ENCODE measurements around the gene PCNX2. TPM values are rescaled to one million over a fixed set of nuclear protein-coding genes. Genes with fewer than 3 reads are reported as not detected.

Gene PCNX2
- total RNA-seq, 1 experiment from 2014 or later: 15.3 TPM

- CTCF ChIA-PET: no interaction called here
- no TSS peak for BruUV-seq (replicated peaks)
Measured at GRCh38 chr1:233038581-233038980, 256.9 kb downstream of the PCNX2 start.

More at GRCh38 chr1:233038581-233038980, 256.9 kb downstream of the PCNX2 start:
- H3K4me3 ChIP-seq (replicated peaks in 1 of 2; ENCODE audit: low read depth in 1 of 2, low read length in 2 of 2): no peak overlapping the region
- DNase-seq (ENCODE audit: low read depth, low spot score) (no peak), ATAC-seq (no peak)
- no peak for TF ChIP-seq YY1 (IDR thresholded peaks at IDR 0.05; ENCODE audit: extremely low read depth, insufficient replicate concordance, low read depth, low read length)
- TF ChIP-seq ZFX (IDR thresholded peaks at IDR 0.05): no peak
- no peak for TF ChIP-seq SRF (IDR thresholded peaks at IDR 0.05; ENCODE audit: low read depth)
- TF ChIP-seq SP1 (IDR thresholded peaks at IDR 0.05; ENCODE audit: low read depth): no peak
- TF ChIP-seq POLR2A (IDR thresholded peaks at IDR 0.05; ENCODE audit: borderline replicate concordance, extremely low read depth, insufficient read depth, insufficient read length): no peak
- TF ChIP-seq POLR2AphosphoS5 (IDR thresholded peaks at IDR 0.05; ENCODE audit: low read depth, low read length): no peak
- TF ChIP-seq REST (IDR thresholded peaks at IDR 0.05; ENCODE audit: low read depth): no peak
- no peak for TF ChIP-seq ELF1 (IDR thresholded peaks at IDR 0.05; ENCODE audit: borderline replicate concordance, low read depth)
- no peak for TF ChIP-seq EZH2phosphoT487 (IDR thresholded peaks at IDR 0.05; ENCODE audit: borderline replicate concordance)
- no peak for TF ChIP-seq JUND (IDR thresholded peaks at IDR 0.05)
- no peak for TF ChIP-seq SIN3A (IDR thresholded peaks at IDR 0.05; ENCODE audit: low read depth)
- TF ChIP-seq ATF3 (IDR thresholded peaks at IDR 0.05): no peak
- no peak for TF ChIP-seq EZH2 (IDR thresholded peaks at IDR 0.05)
- ChIA-PET RAD21 (ENCODE audit: low non-redundant PET in 1 of 2, low total read pairs in 2 of 2, uncharacterized antibody in 2 of 2, unreplicated experiment in 2 of 2) (no interaction called here), POLR2A (no interaction called here)
- H4K20me1 ChIP-seq (ENCODE audit: insufficient read depth): no peaks in the 10 kb centered on the region
- intact Hi-C loops (cut with micrococcal nuclease): no loop called here
- no peak overlapping the region for H2AFZ ChIP-seq (ENCODE audit: low read depth, low read length, poor library complexity, severe bottlenecking)
- no peaks in the 10 kb centered on the region for H3K79me2 ChIP-seq (ENCODE audit: insufficient read depth, low read length)
- H3K27ac ChIP-seq (ENCODE audit: low read depth, low read length): no peak overlapping the region
- no peak overlapping the region for H3K9ac ChIP-seq (ENCODE audit: low read length)
- H3K4me1 ChIP-seq (ENCODE audit: control insufficient read depth in 1 of 2, insufficient read depth in 2 of 2, low read length in 2 of 2): no peaks in the 10 kb centered on the region
- no peaks in the 10 kb centered on the region for H3K9me3 ChIP-seq (ENCODE audit: control insufficient read depth in 1 of 2, insufficient read depth in 1 of 2, low read depth in 1 of 2, low read length in 2 of 2)
- H3K9me2 ChIP-seq (ENCODE audit: insufficient read depth): no peaks in the 10 kb centered on the region
- H3K36me3 ChIP-seq (ENCODE audit: control insufficient read depth in 1 of 2, insufficient read depth in 2 of 2, low read length in 2 of 2): no peaks in the 10 kb centered on the region
- H3K4me2 ChIP-seq (ENCODE audit: low read length): no peak overlapping the region
- no peaks in the 10 kb centered on the region for H3K27me3 ChIP-seq (ENCODE audit: insufficient read depth, low read length)

Data from HCT116 (cell line).